HTERT RPE-1 (cell line): ENCODE results near the gene SAGE1.
"Not testable (repeated sequence)": the region's sequence is repeated elsewhere in the genome, so short reads cannot be mapped to it uniquely, and the experiment has no call there.

ENCODE experiments used
- in situ Hi-C: fragments of 300-500 bp; cut with MboI; formaldehyde crosslinking; loops from 4 replicates; pipeline ENCODE4 v1.14.3; 2020; ENCODE audit warnings: low sequenced_read_pairs

SAGE1 gene, protein sequence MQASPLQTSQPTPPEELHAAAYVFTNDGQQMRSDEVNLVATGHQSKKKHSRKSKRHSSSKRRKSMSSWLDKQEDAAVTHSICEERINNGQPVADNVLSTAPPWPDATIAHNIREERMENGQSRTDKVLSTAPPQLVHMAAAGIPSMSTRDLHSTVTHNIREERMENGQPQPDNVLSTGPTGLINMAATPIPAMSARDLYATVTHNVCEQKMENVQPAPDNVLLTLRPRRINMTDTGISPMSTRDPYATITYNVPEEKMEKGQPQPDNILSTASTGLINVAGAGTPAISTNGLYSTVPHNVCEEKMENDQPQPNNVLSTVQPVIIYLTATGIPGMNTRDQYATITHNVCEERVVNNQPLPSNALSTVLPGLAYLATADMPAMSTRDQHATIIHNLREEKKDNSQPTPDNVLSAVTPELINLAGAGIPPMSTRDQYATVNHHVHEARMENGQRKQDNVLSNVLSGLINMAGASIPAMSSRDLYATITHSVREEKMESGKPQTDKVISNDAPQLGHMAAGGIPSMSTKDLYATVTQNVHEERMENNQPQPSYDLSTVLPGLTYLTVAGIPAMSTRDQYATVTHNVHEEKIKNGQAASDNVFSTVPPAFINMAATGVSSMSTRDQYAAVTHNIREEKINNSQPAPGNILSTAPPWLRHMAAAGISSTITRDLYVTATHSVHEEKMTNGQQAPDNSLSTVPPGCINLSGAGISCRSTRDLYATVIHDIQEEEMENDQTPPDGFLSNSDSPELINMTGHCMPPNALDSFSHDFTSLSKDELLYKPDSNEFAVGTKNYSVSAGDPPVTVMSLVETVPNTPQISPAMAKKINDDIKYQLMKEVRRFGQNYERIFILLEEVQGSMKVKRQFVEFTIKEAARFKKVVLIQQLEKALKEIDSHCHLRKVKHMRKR

DNA sequence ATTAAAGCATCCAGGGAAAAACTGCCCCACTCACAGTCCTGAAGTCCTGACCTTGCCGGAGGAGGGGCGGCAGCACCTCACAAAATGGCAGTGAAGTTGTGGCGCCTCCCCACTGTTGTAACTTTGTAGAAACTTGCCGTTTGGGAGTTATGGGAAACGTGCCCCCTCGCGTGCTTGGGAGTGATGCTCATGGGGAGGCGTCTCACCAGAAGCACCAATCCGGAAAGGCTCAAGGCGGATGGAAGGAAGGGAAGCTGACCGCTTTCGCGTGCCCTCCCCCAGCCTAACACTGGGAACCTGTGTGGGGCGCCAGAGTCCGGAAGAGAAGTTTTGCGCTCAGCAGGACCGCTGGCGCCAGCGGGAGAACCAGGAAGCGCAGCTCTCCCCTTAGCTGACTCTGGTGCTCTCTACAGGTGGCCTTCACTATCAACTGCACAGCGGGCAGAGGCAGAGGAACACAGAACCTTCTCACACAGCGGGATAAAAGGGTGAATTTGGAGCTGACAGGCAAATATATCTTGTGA is at the start of gene SAGE1, which contains the start of gene CT45A10:
SAGE1 (plus strand) TSS at position 423 of the 524 bp plus-strand sequence. CDS start 2,527 bp downstream, outside the sequence.
CT45A10 (minus strand) TSS at position 151 of the 524 bp plus-strand sequence. CDS start 8,100 bp downstream, outside the sequence.
- in situ Hi-C loops: no loop called here

DNA sequence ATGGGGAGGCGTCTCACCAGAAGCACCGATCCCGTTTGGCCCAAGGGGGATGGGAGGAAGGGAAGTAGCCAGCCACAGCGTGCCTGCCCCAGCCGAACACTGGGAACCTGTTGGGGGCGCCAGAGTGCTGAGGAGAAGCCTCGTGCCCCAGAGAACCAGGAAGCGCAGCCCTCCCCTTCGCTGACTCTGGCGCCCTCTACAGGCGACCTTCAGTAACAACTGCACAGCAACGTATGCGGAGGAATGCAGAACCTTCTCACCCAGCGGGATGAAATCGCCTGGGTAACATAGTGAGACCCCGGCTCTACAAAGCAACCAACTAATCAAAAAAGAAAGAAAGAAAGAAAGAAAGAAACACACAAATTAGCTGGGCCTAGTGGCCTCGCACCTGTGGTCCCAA is 39.1 kb upstream of the SAGE1 start, which contains the start of gene CT45A8:
CT45A8 (minus strand) TSS at position 101 of the 400 bp plus-strand sequence. CDS start 3,755 bp downstream, outside the sequence.
- in situ Hi-C loops: not testable (repeated sequence)

GRCh38 chrX:135871712-135872111 is 21.8 kb upstream of the SAGE1 start, which contains the start of gene CT45A9:
TSS of gene CT45A9 (minus strand) at chrX:135871812. CDS start at chrX:135868061, 3,751 bp downstream.
- in situ Hi-C loops: not testable (repeated sequence)

GRCh38 chrX:135882741-135883140 is 10.8 kb upstream of the SAGE1 start:
- in situ Hi-C loops: not testable (repeated sequence)

DNA sequence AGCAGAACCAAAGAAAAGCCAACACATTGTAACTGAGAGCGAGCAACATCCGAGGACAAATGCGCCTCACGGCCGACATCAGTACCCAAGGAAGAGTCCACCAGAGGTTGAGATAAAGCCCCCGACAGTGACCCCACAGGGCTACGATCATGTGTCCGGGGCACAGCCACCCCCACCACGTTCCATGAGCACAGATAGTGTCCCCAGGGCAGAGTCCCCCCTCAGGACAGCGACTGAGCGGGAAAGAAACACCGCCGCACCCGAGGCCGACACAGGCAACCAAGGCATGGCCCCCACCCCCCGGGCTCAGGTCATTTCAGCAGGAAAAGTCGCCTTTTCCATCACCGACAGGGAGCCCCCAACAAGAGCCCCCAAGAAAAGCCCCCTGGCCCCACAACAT is 5.3 kb upstream of the SAGE1 start:
- in situ Hi-C loops: not testable (repeated sequence)

DNA sequence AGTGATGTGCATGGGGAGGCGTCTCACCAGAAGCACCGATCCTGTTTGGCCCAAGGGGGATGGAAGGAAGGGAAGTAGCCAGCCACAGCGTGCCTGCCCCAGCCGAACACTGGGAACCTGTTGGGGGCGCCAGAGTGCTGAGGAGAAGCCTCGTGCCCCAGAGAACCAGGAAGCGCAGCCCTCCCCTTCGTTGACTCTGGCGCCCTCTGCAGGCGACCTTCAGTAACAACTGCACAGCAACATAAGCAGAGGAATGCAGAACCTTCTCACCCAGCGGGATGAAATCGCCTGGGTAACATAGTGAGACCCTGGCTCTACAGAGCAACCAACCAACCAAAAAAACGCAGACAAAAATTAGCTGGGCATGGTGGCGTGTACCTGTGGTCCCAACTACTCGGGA is 4.5 kb upstream of the SAGE1 start:
- in situ Hi-C loops: not testable (repeated sequence)

DNA sequence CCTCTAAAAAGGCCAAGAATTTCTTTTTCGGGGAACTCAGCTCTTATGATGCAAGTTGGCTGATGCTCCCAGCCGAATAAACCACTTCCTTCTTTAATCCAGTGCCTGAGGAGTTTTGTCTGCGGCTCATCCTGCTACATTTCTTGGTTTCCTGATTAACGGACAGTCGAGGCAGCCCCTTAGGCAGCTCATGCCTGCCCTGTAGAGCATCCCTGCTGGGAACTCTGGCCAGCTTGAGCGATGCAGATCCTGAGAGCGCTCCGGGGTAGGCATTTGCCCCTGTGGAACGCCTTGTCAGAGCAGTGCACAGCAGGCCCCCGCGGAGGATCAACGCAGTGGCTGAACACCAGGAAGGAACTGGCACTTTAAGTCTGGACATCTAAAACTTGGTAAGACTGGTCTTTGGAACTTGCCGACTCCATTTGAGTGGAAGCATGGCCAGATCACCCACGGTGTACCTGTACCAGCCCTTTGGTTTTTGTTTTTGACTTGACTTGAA is 3.4 kb upstream of the SAGE1 start:
- in situ Hi-C loops: no loop called here

DNA sequence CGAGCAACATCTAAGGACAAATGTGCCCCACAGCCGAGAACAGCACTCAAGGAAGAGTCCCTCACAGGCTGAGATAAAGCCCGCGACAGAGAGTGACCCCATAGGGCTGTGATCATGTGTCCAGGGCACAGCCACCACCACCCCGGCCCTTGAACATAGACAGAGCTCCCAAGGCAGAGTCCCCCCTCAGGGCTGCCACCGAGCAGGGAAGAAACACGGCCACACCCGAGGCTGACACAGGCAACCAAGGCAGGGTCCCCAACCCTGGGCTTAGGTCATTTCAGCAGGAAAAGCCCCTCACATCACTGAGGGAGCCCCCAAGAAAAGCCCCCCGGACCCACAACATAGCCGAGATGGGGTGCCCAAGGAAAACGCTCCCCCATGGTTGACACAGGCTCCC is 735 bp upstream of the SAGE1 start:
- in situ Hi-C loops: no loop called here

- in situ Hi-C loops: no loop called here
Measured at GRCh38 chrX:135910251-135910650, 16.7 kb downstream of the SAGE1 start.

DNA sequence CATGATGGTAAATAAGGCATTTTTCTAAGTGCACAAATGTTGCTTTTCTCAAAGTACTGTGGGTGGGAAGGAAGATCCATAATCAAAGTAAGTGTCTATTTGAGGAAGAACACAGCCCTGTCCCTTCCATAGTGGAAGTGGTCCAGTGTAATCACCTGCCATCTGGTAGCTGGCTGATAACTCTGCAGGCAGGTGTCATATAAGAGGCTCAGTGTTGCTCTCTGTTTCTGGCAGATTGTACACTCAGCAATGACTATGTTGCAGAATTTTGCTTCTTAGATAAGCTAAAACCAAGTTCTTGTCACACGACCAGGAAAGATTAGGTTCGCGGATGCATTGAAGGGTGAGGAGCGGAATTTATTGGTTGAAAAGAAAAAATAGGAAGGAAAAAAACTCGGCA is 20.9 kb downstream of the SAGE1 start:
- in situ Hi-C loops: no loop called here

GRCh38 chrX:135920516-135920915 is 27.0 kb downstream of the SAGE1 start:
- in situ Hi-C loops: not testable (repeated sequence)

- in situ Hi-C loops: no loop called here
Measured at GRCh38 chrX:135923353-135923752, 29.8 kb downstream of the SAGE1 start.

DNA sequence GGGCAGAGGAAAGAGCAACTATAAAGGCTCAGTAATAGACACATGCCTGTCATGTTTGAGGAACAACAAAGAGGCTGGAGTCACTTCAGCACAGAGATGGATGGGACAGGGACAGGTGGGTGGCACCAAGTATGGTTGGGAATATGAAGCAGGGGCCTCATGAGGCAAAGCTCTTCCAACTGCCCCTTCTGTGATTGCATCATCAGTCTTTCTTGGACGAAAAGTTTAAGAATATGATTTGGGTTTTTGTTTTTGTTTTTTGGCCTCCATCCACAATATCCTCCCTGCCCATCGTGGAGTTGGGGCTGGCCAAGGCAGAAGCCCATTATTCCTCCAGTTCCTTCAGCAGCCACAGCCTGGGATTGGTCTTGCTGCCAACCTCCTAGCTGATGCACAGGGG is 34.4 kb downstream of the SAGE1 start:
- in situ Hi-C loops: no loop called here

DNA sequence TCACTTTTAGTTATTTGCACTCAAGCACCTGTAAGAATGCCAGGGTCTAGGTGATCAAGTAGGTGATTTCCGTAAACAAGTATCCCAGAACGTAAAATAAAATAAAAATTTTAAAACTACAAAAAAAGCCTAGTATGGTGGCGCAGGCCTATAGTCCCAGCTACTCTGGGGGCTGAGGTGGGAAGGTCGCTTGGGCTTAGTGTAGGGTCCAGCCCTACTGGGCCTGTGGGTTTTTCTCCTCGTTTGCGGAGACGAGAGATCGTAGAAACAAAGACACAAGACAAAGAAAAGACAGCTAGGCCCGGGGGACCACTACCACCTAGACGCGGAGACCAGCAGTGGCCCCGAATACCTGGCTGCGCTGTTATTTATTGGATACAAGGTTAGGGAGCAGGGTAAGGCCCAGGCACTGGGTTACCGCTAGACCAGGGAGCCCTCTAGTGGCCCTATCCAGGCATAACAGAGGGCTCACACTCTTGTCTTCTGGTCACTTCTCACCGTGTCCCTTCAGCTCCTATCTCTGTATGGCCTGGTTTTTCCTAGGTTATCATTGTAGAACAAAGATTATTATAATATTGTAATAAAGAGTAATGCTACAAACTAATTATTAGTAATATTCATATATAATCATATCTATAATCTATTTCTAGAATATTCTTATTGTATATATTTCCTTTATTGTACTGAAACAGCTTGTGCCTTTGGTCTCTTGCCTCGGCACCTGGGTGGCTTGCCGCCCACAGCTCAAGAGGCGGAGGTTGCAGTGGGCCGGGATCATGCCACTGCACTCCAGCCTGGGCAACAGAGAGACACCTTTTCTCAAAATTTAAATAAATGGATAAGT is 38.4 kb downstream of the SAGE1 start:
- in situ Hi-C loops: no loop called here

- in situ Hi-C loops: no loop called here
Measured at GRCh38 chrX:135944486-135944885, 51.0 kb downstream of the SAGE1 start.

GRCh38 chrX:135951291-135951690 is 57.8 kb downstream of the SAGE1 start:
- in situ Hi-C loops: no loop called here
